ENCODE data around the gene STON1.
"Not testable (repeated sequence)": the region's sequence is repeated elsewhere in the genome, so short reads cannot be mapped to it uniquely, and the experiment has no call there.

Gene STON1

DNA sequence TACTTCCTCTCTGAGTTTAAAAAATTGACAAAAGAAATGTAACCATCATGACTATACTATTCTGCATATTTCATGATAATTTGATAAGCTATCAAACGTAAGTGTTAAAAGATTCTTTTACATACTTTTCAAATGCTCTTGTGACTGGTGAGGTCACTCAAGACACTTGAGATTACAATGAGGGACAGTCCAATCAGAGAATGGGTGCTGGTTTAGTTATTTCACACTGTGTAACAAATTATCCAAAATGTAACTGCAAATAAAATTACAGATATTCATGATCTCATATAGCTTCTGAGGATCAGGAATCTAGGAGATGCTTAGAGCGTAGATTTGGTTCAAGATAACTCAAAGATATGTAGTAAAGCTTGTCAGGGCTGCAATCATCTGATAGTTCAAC lies 83.3 kb downstream of the STON1 start:
- Mint-ChIP-seq H3K36me3 (no peaks in the 10 kb centered on the region), H3K4me1 (no peaks in the 10 kb centered on the region), H3K4me3 (no peak overlapping the region), H3K9me3 (no peaks in the 10 kb centered on the region), H3K27me3 (peaks cover 6% of the 10 kb centered on the region), H3K27ac (no peak overlapping the region)

DNA sequence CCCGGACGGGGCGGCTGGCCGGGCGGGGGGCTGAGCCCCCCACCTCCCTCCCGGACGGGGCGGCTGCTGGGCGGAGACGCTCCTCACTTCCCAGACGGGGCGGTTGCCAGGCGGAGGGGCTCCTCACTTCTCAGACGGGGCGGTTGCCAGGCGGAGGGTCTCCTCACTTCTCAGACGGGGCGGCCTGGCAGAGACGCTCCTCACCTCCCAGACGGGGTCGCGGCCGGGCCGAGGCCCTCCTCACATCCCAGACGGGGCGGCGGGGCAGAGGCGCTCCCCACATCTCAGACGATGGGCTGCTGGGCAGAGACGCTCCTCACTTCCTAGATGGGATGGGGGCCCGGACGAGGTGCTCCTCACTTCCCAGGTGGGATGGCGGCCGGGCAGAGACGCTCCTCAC lies 84.6 kb downstream of the STON1 start:
- not testable (repeated sequence) for H3K4me1 Mint-ChIP-seq, H3K9me3 Mint-ChIP-seq, H3K4me3 Mint-ChIP-seq, H3K36me3 Mint-ChIP-seq, H3K27ac Mint-ChIP-seq, H3K27me3 Mint-ChIP-seq

DNA sequence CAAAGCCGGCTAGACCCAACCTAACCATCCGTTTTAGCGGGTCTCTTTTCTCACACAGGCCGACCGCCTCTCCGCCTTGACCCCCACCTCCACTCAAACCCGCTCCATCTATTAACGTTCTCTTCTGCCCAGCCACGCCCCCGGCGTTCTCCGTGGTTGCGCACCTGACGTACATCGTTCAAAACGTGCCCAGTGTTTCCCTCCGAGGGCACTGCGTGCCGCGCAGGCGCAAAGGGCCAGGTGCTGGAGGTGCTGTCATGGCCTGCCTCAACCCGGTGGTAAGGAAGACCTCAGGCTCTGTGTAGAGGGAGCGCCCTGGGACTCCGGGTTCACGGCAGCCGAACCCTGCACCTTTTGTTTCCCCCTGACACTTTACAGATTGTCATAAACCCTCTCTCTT lies 87.7 kb downstream of the STON1 start, which contains the start of gene GTF2A1L:
Gene GTF2A1L (plus strand): TSS at position 239 of the 400 bp plus-strand sequence. CDS start 19 bp downstream, at position 258.
- H3K4me1 Mint-ChIP-seq = no peaks in the 10 kb centered on the region
- H3K27me3 Mint-ChIP-seq = peaks cover 9% of the 10 kb centered on the region
- H3K36me3 Mint-ChIP-seq = no peaks in the 10 kb centered on the region
- H3K9me3 Mint-ChIP-seq = no peaks in the 10 kb centered on the region
- H3K4me3 Mint-ChIP-seq = no peak within 1 kb of the TSS
- H3K27ac Mint-ChIP-seq = no peak within 1 kb of the TSS

DNA sequence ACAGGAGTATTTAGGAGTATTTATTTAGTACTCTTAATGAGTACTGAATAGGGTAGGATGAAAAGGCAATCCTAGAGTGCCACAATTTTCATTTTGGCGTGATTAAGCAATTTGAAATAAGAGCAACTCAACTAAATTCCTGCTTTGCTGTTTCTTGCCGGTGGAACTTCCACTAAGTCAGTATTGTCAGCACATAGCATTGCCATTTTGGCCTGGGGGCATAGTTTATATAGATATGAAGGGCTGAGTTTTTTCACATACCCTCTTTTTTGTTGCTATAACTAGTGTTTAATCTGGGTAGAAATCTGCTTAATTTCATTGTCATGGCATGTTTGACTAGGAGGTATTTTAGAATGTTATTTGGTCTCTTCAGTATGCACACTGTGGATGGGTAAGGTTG lies 89.6 kb downstream of the STON1 start:
- Mint-ChIP-seq H3K27me3 (peaks cover 9% of the 10 kb centered on the region), H3K36me3 (no peaks in the 10 kb centered on the region), H3K4me3 (no peak overlapping the region), H3K27ac (no peak overlapping the region), H3K4me1 (no peaks in the 10 kb centered on the region), H3K9me3 (no peaks in the 10 kb centered on the region)

DNA sequence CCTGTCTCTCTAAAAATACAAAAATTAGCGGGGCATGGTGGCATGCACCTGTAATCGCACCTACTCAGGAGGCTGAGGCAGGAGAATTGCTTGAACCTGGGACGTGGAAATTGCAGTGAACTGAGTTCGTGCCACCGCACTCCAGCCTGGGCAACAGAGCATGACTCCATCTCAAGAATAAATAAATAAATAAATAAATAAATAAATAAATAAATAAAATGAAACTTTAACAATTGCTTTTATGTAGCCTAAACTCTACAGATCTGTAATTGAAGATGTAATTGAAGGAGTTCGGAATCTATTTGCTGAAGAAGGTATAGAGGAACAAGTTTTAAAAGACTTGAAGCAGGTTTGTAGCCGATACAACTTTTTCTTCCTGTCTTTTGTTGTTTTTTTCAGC lies 90.7 kb downstream of the STON1 start:
- H3K4me1 Mint-ChIP-seq = no peaks in the 10 kb centered on the region
- no peaks in the 10 kb centered on the region for H3K36me3 Mint-ChIP-seq
- H3K4me3 Mint-ChIP-seq = no peak overlapping the region
- H3K27ac Mint-ChIP-seq = no peak overlapping the region
- no peaks in the 10 kb centered on the region for H3K9me3 Mint-ChIP-seq
- peaks cover 9% of the 10 kb centered on the region for H3K27me3 Mint-ChIP-seq

DNA sequence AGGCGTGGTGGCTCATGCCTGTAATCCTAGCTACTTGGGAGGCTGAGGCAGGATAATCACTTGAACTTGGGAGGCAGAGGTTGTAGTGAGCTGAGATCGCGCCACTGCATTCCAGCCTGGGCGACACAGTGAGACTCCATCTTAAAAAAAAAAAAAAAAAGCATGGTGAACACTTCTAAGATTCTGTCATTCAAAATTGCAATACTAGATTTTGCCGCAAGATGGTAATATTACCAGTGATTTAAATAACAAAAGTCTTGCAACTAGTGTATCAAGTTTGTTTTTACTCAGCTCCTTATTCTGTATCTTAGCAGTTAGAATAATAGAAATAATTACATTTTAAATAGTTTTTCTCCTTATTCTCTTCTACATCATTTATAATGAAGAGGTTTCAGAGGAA lies 92.7 kb downstream of the STON1 start:
- H3K36me3 Mint-ChIP-seq, H3K27ac Mint-ChIP-seq, H3K27me3 Mint-ChIP-seq, H3K4me3 Mint-ChIP-seq, H3K4me1 Mint-ChIP-seq, H3K9me3 Mint-ChIP-seq: not testable (repeated sequence)

DNA sequence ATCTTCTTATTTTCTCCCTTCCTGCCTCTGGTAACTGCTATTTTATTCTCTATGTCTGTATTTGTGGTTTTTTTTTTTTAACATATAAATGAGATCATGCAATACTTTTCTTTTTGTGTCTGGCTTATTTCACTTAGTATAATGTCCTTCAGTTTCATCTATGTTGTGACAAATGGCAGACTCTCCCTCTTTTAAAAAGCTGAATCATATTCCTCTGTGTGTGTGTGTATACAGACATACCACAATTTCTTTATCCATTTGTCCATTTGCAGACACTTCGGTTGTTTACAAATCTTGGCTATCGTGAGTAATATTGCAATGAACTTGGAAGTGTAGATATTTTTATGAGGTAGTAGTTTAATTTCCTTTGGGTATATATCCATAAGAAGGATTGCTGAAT lies 94.7 kb downstream of the STON1 start:
- no peaks in the 10 kb centered on the region for H3K36me3 Mint-ChIP-seq
- no peak overlapping the region for H3K27ac Mint-ChIP-seq
- H3K27me3 Mint-ChIP-seq = peaks cover 3% of the 10 kb centered on the region
- no peaks in the 10 kb centered on the region for H3K9me3 Mint-ChIP-seq
- no peaks in the 10 kb centered on the region for H3K4me1 Mint-ChIP-seq
- no peak overlapping the region for H3K4me3 Mint-ChIP-seq

DNA sequence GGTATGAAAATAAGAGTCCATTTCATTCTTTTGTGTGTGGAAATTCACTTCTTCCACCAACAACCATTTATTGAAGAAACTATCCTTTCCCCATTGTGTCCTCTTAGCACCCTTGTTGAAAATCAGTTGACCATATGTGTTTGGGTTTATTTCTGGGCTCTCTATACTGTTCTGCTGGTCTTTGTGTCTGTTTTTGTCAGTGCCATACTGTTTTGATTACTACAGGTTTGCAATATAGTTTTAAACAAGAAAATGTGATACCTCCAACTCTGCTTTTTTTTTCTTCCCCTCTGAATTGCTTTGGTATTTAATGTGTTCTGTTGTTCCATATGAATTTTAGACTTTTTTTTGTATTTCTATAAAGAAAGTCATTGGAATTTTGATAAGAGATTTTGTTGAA lies 96.1 kb downstream of the STON1 start:
- no peaks in the 10 kb centered on the region for H3K9me3 Mint-ChIP-seq

DNA sequence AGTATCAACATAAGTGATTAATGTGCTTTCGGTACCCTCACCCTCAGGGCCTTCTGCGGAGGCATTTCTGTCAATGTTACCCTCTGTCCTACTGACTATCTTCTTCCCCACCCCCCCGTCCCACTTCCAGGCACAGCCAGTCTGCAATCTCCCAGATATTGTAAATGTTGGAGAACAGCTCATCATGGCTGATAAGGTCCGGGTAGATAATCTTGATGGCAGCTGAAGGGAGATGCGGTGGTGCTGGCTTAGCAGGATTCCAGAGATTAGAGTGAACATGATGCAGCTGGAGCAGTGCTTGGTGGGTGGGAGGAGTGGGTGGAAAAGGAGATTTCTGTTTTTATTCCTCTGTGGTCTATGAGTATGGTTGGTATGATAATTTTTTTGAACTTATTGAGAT lies 103.2 kb downstream of the STON1 start:
- Mint-ChIP-seq H3K27ac (no peak overlapping the region), H3K9me3 (peaks cover 9% of the 10 kb centered on the region), H3K36me3 (no peaks in the 10 kb centered on the region), H3K4me1 (no peaks in the 10 kb centered on the region), H3K27me3 (peaks cover 21% of the 10 kb centered on the region), H3K4me3 (no peak overlapping the region)

More for the DNA sequence above, 96.1 kb downstream of the STON1 start:
- Mint-ChIP-seq H3K27me3 (peaks cover 7% of the 10 kb centered on the region), H3K36me3 (no peaks in the 10 kb centered on the region), H3K4me1 (no peaks in the 10 kb centered on the region), H3K4me3 (no peak overlapping the region), H3K27ac (no peak overlapping the region)

DNA sequence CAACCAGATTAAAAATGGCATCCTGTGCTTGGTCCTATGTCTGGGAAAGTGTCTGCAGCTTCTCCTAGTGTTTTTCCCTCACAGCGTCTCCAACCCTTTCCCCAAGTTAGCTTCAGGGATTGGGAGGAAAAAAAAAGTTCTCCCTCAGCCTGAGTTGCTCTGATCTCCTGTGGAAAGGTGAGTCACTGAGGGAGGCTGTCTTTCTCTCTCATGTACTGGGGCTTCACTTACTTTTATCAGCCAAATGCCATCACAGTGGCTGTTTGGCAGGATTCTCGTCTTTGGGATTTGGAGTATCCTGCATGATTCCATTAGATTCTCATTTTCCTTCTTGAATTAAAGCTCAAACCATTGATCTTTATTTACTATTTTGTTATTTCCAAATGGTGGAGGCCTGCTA lies 105.8 kb downstream of the STON1 start:
- Mint-ChIP-seq H3K27ac (no peak overlapping the region), H3K4me3 (no peak overlapping the region), H3K36me3 (no peaks in the 10 kb centered on the region), H3K27me3 (peaks cover 23% of the 10 kb centered on the region), H3K9me3 (peaks cover 9% of the 10 kb centered on the region), H3K4me1 (no peaks in the 10 kb centered on the region)

DNA sequence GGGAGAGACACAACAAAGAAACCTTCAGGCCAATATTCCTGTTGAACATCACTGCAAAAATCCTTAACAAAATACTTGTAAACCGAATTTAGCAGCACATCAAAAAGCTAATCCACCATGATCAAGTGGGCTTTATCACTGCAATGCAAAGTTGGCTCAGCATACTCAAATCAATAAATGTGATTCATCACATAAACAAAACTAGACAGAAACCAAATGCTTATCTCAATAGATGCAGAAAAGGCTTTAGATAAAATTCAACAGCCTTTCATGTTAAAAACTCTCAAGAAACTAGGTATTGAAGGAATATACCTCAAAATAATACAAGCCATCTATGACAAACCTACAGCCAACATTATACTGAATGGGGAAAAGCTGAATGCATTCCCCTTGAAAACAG lies 108.3 kb downstream of the STON1 start:
- Mint-ChIP-seq H3K4me1 (no peaks in the 10 kb centered on the region), H3K36me3 (no peaks in the 10 kb centered on the region), H3K4me3 (no peak overlapping the region), H3K9me3 (peaks cover 9% of the 10 kb centered on the region), H3K27ac (no peak overlapping the region), H3K27me3 (peaks cover 13% of the 10 kb centered on the region)

Measured in activated naive CD4-positive, alpha-beta T cell treated with anti-CD3 and anti-CD28 coated beads, Interleukin-2, amount 50 U/mL, for 24 hours (primary cell).